ENCODE measurements around the gene EPS15.

DNA sequence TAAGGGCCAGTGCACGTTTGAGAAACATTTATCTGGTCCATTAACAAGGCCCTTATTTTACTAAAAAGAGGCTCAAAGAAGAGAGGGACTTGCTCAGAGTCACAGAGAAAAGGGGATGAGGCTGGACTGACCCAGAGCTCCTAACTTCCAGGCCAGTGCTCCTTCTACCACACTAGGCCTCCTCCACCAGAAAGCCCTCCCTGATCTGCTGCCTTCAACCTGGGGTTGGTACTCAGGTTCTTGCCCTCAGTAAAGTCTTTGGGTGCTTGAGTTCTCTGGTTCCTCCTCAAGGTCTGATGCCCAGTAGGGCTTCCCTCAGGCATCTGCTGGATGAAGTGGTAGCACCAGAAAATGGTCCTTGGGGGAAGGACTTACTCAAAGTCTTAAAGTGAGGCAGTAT lies 214.7 kb downstream of the EPS15 start:
- TF ChIP-seq, protein P1, sequence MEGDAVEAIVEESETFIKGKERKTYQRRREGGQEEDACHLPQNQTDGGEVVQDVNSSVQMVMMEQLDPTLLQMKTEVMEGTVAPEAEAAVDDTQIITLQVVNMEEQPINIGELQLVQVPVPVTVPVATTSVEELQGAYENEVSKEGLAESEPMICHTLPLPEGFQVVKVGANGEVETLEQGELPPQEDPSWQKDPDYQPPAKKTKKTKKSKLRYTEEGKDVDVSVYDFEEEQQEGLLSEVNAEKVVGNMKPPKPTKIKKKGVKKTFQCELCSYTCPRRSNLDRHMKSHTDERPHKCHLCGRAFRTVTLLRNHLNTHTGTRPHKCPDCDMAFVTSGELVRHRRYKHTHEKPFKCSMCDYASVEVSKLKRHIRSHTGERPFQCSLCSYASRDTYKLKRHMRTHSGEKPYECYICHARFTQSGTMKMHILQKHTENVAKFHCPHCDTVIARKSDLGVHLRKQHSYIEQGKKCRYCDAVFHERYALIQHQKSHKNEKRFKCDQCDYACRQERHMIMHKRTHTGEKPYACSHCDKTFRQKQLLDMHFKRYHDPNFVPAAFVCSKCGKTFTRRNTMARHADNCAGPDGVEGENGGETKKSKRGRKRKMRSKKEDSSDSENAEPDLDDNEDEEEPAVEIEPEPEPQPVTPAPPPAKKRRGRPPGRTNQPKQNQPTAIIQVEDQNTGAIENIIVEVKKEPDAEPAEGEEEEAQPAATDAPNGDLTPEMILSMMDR (IDR thresholded peaks at IDR 0.05 in 2 of 3, conservative IDR thresholded peaks at IDR 0.05 in 1 of 3; ENCODE audit: control insufficient read depth in 2 of 3, extremely low read depth in 1 of 3, insufficient read depth in 1 of 3, low read depth in 3 of 3, low read length in 3 of 3): no peak
- TF ChIP-seq NFIC (IDR thresholded peaks at IDR 0.05; ENCODE audit: low read depth, low read length) (no peak), EZH2 (IDR thresholded peaks at IDR 0.05; ENCODE audit: borderline replicate concordance, control insufficient read depth, low read depth, low read length) (no peak), EP300 (IDR thresholded peaks at IDR 0.05; ENCODE audit: borderline replicate concordance in 1 of 2, control insufficient read depth in 1 of 2, low read depth in 2 of 2, low read length in 2 of 2) (no peak)
- TF ChIP-seq, protein P2, sequence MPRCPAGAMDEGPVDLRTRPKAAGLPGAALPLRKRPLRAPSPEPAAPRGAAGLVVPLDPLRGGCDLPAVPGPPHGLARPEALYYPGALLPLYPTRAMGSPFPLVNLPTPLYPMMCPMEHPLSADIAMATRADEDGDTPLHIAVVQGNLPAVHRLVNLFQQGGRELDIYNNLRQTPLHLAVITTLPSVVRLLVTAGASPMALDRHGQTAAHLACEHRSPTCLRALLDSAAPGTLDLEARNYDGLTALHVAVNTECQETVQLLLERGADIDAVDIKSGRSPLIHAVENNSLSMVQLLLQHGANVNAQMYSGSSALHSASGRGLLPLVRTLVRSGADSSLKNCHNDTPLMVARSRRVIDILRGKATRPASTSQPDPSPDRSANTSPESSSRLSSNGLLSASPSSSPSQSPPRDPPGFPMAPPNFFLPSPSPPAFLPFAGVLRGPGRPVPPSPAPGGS (IDR thresholded peaks at IDR 0.05; ENCODE audit: borderline replicate concordance, insufficient read depth, low read depth, low read length, poor library complexity, severe bottlenecking): no peak
